HEK293T (cell line): ENCODE results near the gene AMZ1.

Experiments
- BHLHE40 ChIP-seq: fragments of 450-650 bp; IDR thresholded peaks from 2 replicates; pipeline ENCODE4 v1.6.1; 2016; ENCODE audit warnings: mild to moderate bottlenecking, moderate library complexity, borderline replicate concordance
- CTBP1 ChIP-seq: fragments of 450-650 bp; IDR thresholded peaks from 2 replicates; pipeline ENCODE4 v1.6.1; 2016; ENCODE audit warnings: borderline replicate concordance
- FOXM1 ChIP-seq: fragments of 450-650 bp; IDR thresholded peaks from 2 replicates; pipeline ENCODE4 v1.6.1; 2017; ENCODE audit warnings: mild to moderate bottlenecking, borderline replicate concordance
- SP1 ChIP-seq: fragments of 450-650 bp; IDR thresholded peaks from 2 replicates; pipeline ENCODE4 v1.6.1; 2017
- SUZ12 ChIP-seq: fragments of 450-650 bp; IDR thresholded peaks from 2 replicates; pipeline ENCODE4 v1.6.1; 2016; ENCODE audit warnings: mild to moderate bottlenecking
- TARDBP ChIP-seq: fragments of 450-650 bp; IDR thresholded peaks from 2 replicates; pipeline ENCODE4 v1.6.1; 2016

DNA sequence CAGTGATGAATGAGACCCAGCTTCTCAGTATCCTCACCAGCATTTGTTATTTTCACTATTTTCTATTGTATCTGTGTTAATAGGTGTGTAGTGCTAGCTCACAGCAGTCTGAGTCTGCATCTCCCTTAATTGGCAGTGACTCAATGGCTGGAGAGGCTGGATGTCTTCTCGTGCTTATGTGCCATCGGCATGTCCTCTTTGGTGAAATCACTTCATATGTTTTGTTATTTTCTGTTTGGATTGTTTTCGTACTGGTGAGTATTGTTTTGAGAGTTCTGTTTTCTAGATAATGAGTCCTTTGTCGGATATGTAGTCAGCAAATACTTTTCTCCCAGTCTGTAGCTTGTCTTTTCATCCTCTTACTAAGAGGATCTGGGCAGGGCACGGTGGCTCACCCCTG lies 66.1 kb downstream of the AMZ1 start:
- TF ChIP-seq FOXM1 (no peak), SP1 (no peak), BHLHE40 (no peak), CTBP1 (no peak), TARDBP (no peak), SUZ12 (no peak)
